ENCODE measurements around the gene DRC7. TPM values are rescaled to one million over a fixed set of nuclear protein-coding genes. Genes with fewer than 3 reads are reported as not detected.

DRC7 gene
- total RNA-seq, 1 experiment from 2014 or later: 0.85 TPM

- peaks cover 5% of the 10 kb centered on the region; the same call in 1 of the 2 replicates for H4K20me1 ChIP-seq (ENCODE audit: insufficient read depth)
- DNase-seq: no peak
- H3K4me2 ChIP-seq: no peak overlapping the region
- H3F3A ChIP-seq (ENCODE audit: insufficient read depth, low read depth): no peaks in the 10 kb centered on the region; the same call in 1 of the 2 replicates
- H3K4me1 ChIP-seq (replicated peaks; ENCODE audit: insufficient read depth): no peaks in the 10 kb centered on the region
- no peak overlapping the region for H3K27ac ChIP-seq
- intact Hi-C loops (cut with micrococcal nuclease; ENCODE audit: unreplicated experiment): no loop called here
- POLR2A ChIA-PET (ENCODE audit: unreplicated experiment): no interaction called here
- no peaks in the 10 kb centered on the region for H3K79me2 ChIP-seq (ENCODE audit: low read depth)
- H3K36me3 ChIP-seq (ENCODE audit: low read depth): no peaks in the 10 kb centered on the region
- H3K4me3 ChIP-seq: no peak overlapping the region
- H3K9me3 ChIP-seq (ENCODE audit: insufficient read depth, low read depth): no peaks in the 10 kb centered on the region
- no peak for TF ChIP-seq CTCF (conservative IDR thresholded peaks at IDR 0.05)
- no peak for TF ChIP-seq EZH2 (IDR thresholded peaks at IDR 0.05; ENCODE audit: low read depth)
- no peaks in the 10 kb centered on the region for H3K9me2 ChIP-seq (ENCODE audit: insufficient read depth)
- CTCF ChIA-PET: no interaction called here
- no peaks in the 10 kb centered on the region for H3K27me3 ChIP-seq (ENCODE audit: insufficient read depth, low read depth)
- no TSS peak for BruUV-seq (replicated peaks)
- H2AFZ ChIP-seq: no peak overlapping the region
Measured at GRCh38 chr16:57752203-57752580, 57.6 kb downstream of the DRC7 start.

- Histone ChIP-seq H3K36me3 (ENCODE audit: low read depth) (no peaks in the 10 kb centered on the region), H3K4me2 (no peak overlapping the region), H3F3A (ENCODE audit: insufficient read depth, low read depth) (no peaks in the 10 kb centered on the region; the same call in 1 of the 2 replicates), H3K9me3 (ENCODE audit: insufficient read depth, low read depth) (no peaks in the 10 kb centered on the region), H3K4me1 (replicated peaks; ENCODE audit: insufficient read depth) (no peaks in the 10 kb centered on the region; the same call in 1 of the 2 replicates), H3K27me3 (ENCODE audit: insufficient read depth, low read depth) (no peaks in the 10 kb centered on the region), H3K4me3 (no peak overlapping the region), H4K20me1 (ENCODE audit: insufficient read depth) (peaks cover 5% of the 10 kb centered on the region; the same call in 1 of the 2 replicates), H3K27ac (no peak overlapping the region), H3K9me2 (ENCODE audit: insufficient read depth) (no peaks in the 10 kb centered on the region), H3K79me2 (ENCODE audit: low read depth) (no peaks in the 10 kb centered on the region), H2AFZ (no peak overlapping the region)
- intact Hi-C loops (cut with micrococcal nuclease; ENCODE audit: unreplicated experiment): no loop called here
- ChIA-PET CTCF (no interaction called here), POLR2A (ENCODE audit: unreplicated experiment) (no interaction called here)
- BruUV-seq (replicated peaks): no TSS peak
- TF ChIP-seq EZH2 (IDR thresholded peaks at IDR 0.05; ENCODE audit: low read depth) (no peak), CTCF (conservative IDR thresholded peaks at IDR 0.05) (no peak)
- DNase-seq: no peak
Measured at GRCh38 chr16:57752581-57753447, 58.2 kb downstream of the DRC7 start.

- intact Hi-C loops (cut with micrococcal nuclease; ENCODE audit: unreplicated experiment): no loop called here
- Histone ChIP-seq H2AFZ (no peak overlapping the region), H3F3A (ENCODE audit: insufficient read depth, low read depth) (no peaks in the 10 kb centered on the region; the same call in 1 of the 2 replicates), H3K9me2 (ENCODE audit: insufficient read depth) (no peaks in the 10 kb centered on the region), H3K27ac (no peak overlapping the region), H3K9me3 (ENCODE audit: insufficient read depth, low read depth) (no peaks in the 10 kb centered on the region), H4K20me1 (ENCODE audit: insufficient read depth) (peaks cover 5% of the 10 kb centered on the region; the same call in 1 of the 2 replicates), H3K4me2 (no peak overlapping the region), H3K27me3 (ENCODE audit: insufficient read depth, low read depth) (no peaks in the 10 kb centered on the region), H3K36me3 (ENCODE audit: low read depth) (no peaks in the 10 kb centered on the region), H3K4me3 (no peak overlapping the region), H3K79me2 (ENCODE audit: low read depth) (no peaks in the 10 kb centered on the region), H3K4me1 (replicated peaks; ENCODE audit: insufficient read depth) (no peaks in the 10 kb centered on the region; the same call in 1 of the 2 replicates)
- no peak for DNase-seq
- ChIA-PET POLR2A (ENCODE audit: unreplicated experiment) (no interaction called here), CTCF (no interaction called here)
- TF ChIP-seq CTCF (conservative IDR thresholded peaks at IDR 0.05): no peak
- TF ChIP-seq EZH2 (IDR thresholded peaks at IDR 0.05; ENCODE audit: low read depth): no peak
- BruUV-seq (replicated peaks): no TSS peak
Measured at GRCh38 chr16:57753448-57754353, 59.1 kb downstream of the DRC7 start.
